Hepatocyte (in vitro differentiated cells): Measurements from ENCODE around the gene LDLRAD4. TPM values are rescaled to one million over a fixed set of nuclear protein-coding genes. Genes with fewer than 3 reads are reported as not detected.

Source experiments
- DNase-seq: peaks from one replicate; pipeline ENCODE4 v3.0.0-alpha.2; 2016; ENCODE audit warnings: low spot score
- H2AFZ ChIP-seq: fragments of 200-600 bp; sonication (generic); 2 replicates; pipeline ENCODE4 v1.6.0; 2016; ENCODE audit warnings: antibody characterized with exemption, mild to moderate bottlenecking
- H3K27ac ChIP-seq: fragments of 200-600 bp; sonication (generic); 2 replicates; pipeline ENCODE4 v1.5.1; 2016; ENCODE audit warnings: mild to moderate bottlenecking
- H3K27me3 ChIP-seq: fragments of 200-600 bp; sonication (generic); 2 replicates; pipeline ENCODE4 v1.6.1; 2016
- H3K36me3 ChIP-seq: fragments of 200-600 bp; sonication (generic); replicated peaks from 2 replicates; pipeline ENCODE4 v1.5.1; 2016; ENCODE audit warnings: low read depth; ENCODE audit not compliant: insufficient read depth
- H3K4me1 ChIP-seq: fragments of 200-600 bp; sonication (generic); 2 replicates; pipeline ENCODE4 v1.5.1; 2016; ENCODE audit warnings: mild to moderate bottlenecking, moderate library complexity; ENCODE audit not compliant: insufficient read depth
- H3K4me2 ChIP-seq: fragments of 200-600 bp; sonication (generic); 2 replicates; pipeline ENCODE4 v1.6.0; 2016
- H3K4me3 ChIP-seq: fragments of 200-600 bp; sonication (generic); 2 replicates; pipeline ENCODE4 v1.5.1; 2016; ENCODE audit warnings: mild to moderate bottlenecking
- H3K79me2 ChIP-seq: fragments of 200-600 bp; sonication (generic); 2 replicates; pipeline ENCODE4 v1.6.0; 2017; ENCODE audit warnings: mild to moderate bottlenecking
- H3K9me2 ChIP-seq: fragments of 200-600 bp; sonication (generic); replicated peaks from 2 replicates; pipeline ENCODE4 v1.6.0; 2017; ENCODE audit warnings: mild to moderate bottlenecking; ENCODE audit not compliant: insufficient read depth
- H3K9me3 ChIP-seq: fragments of 200-600 bp; sonication (generic); 2 replicates; pipeline ENCODE4 v1.5.1; 2016; ENCODE audit warnings: low read depth, mild to moderate bottlenecking
- H4K20me1 ChIP-seq: fragments of 200-600 bp; sonication (generic); 2 replicates; pipeline ENCODE4 v1.6.0; 2016; ENCODE audit warnings: mild to moderate bottlenecking; ENCODE audit not compliant: insufficient read depth, poor library complexity, severe bottlenecking
- CTCF ChIP-seq: fragments of 200-600 bp; sonication (generic); IDR thresholded peaks from 2 replicates; pipeline ENCODE4 v1.5.1; 2016; ENCODE audit warnings: antibody characterized with exemption, mild to moderate bottlenecking; ENCODE audit not compliant: poor library complexity
- EZH2 ChIP-seq: fragments of 200-600 bp; sonication (generic); IDR thresholded peaks from 2 replicates; pipeline ENCODE4 v1.6.1; 2016; ENCODE audit warnings: antibody characterized with exemption, mild to moderate bottlenecking, borderline replicate concordance
- EZH2phosphoT487 ChIP-seq: fragments of 200-600 bp; sonication (generic); IDR thresholded peaks from one replicate; pipeline ENCODE4 v1.6.1; 2018; ENCODE audit warnings: antibody characterized with exemption, mild to moderate bottlenecking, low read depth, moderate library complexity; ENCODE audit not compliant: unreplicated experiment, severe bottlenecking
- WGBS: methylation state at CpG from one replicate; pipeline ENCODE4 v1.1.6; 2016; ENCODE audit warnings: low lambda C conversion rate; ENCODE audit errors: missing lambda C conversion rate; 5-methylcytosine and 5-hydroxymethylcytosine counted together
- polyA plus RNA-seq: library from polyadenylated mRNA; unstranded; fragments of >200 nt; fragmentation: Nextera tagmentation; extraction: Ambion mirVana; gene quantifications from 2 replicates; pipeline ENCODE4 v1.2.1, GENCODE V29; 2016
- total RNA-seq: library from RNA; depleted of rRNA; stranded (reverse); fragments of >200 nt; gene quantifications from 2 replicates; pipeline ENCODE4 v1.2.3, GENCODE V29; 2014

LDLRAD4 gene
- total and polyA plus RNA-seq, 2 experiments from 2014 or later: 15.1 to 29.0 TPM

GRCh38 chr18:13623348-13623747, 404.8 kb downstream of the LDLRAD4 start:
- Histone ChIP-seq H3K79me2 (no peaks in the 10 kb centered on the region), H3K9me2 (no peaks in the 10 kb centered on the region), H3K4me2 (no peak overlapping the region), H3K27me3 (no peaks in the 10 kb centered on the region), H3K36me3 (no peaks in the 10 kb centered on the region), H4K20me1 (no peaks in the 10 kb centered on the region), H3K4me1 (no peaks in the 10 kb centered on the region), H3K9me3 (no peaks in the 10 kb centered on the region), H3K27ac (no peak overlapping the region), H2AFZ (no peak overlapping the region), H3K4me3 (no peak overlapping the region)
- no peak for DNase-seq
- TF ChIP-seq EZH2: no peak
- no peak for TF ChIP-seq EZH2phosphoT487
- no peak for TF ChIP-seq CTCF
- WGBS: 67% methylated on average over 10 of the region's 10 CpGs

GRCh38 chr18:13623871-13624270, 405.3 kb downstream of the LDLRAD4 start:
- H2AFZ ChIP-seq: no peak overlapping the region

GRCh38 chr18:13624563-13625237, 406.1 kb downstream of the LDLRAD4 start:
- Histone ChIP-seq H3K4me3 (no peak overlapping the region), H3K36me3 (no peaks in the 10 kb centered on the region), H3K4me1 (peaks cover 2% of the 10 kb centered on the region), H4K20me1 (no peaks in the 10 kb centered on the region), H3K9me3 (no peaks in the 10 kb centered on the region), H3K79me2 (no peaks in the 10 kb centered on the region), H3K27ac (no peak overlapping the region), H3K9me2 (no peaks in the 10 kb centered on the region), H3K4me2 (no peak overlapping the region), H2AFZ (no peak overlapping the region), H3K27me3 (no peaks in the 10 kb centered on the region)
- 94% methylated on average over 11 of the region's 11 CpGs for WGBS
- TF ChIP-seq EZH2 (no peak), EZH2phosphoT487 (no peak), CTCF (no peak)
- DNase-seq: no peak

More at GRCh38 chr18:13623871-13624270, 405.3 kb downstream of the LDLRAD4 start:
- Histone ChIP-seq H3K9me2 (no peaks in the 10 kb centered on the region), H3K27ac (no peak overlapping the region), H3K4me3 (no peak overlapping the region), H4K20me1 (no peaks in the 10 kb centered on the region), H3K79me2 (no peaks in the 10 kb centered on the region), H3K4me2 (no peak overlapping the region), H3K27me3 (no peaks in the 10 kb centered on the region), H3K9me3 (no peaks in the 10 kb centered on the region), H3K4me1 (no peaks in the 10 kb centered on the region), H3K36me3 (no peaks in the 10 kb centered on the region)
- DNase-seq: no peak
- WGBS: 94% methylated on average over 13 of the region's 13 CpGs
- TF ChIP-seq CTCF: no peak
- TF ChIP-seq EZH2: no peak
- TF ChIP-seq EZH2phosphoT487: no peak
